Uterus (tissue), 2 donors: ENCODE data around the gene TRIAP1.

Experiments used
- CTCF ChIP-seq, 4 experiments: fragments of 200-600 bp in 2 of 4; fragments of 450-650 bp in 2 of 4; sonication (generic) in 2 of 4; IDR thresholded peaks; one replicate each; pipeline ENCODE4 v1.5.1; 2016 to 2019; ENCODE audit warnings: antibody characterized with exemption in 4 of 4, mild to moderate bottlenecking in 2 of 4, moderate library complexity in 1 of 4
- POLR2A ChIP-seq, 2 donors: fragments of 450-650 bp; IDR thresholded peaks; one replicate each; pipeline ENCODE4 v1.6.1; 2016; ENCODE audit warnings: antibody characterized with exemption in 2 of 2, mild to moderate bottlenecking in 1 of 2, moderate library complexity in 1 of 2

GRCh38 chr12:120422892-120423456, 23.2 kb downstream of the TRIAP1 start:
- no peak for TF ChIP-seq CTCF (IDR thresholded peaks at IDR 0.05)
- no peak for TF ChIP-seq POLR2A (IDR thresholded peaks at IDR 0.05)
